ENCODE measurements around the gene SLC14A1. TPM values are rescaled to one million over a fixed set of nuclear protein-coding genes. Genes with fewer than 3 reads are reported as not detected.

SLC14A1 gene
- total and polyA plus RNA-seq, 2 experiments from 2014 or later, result 0.29 to 0.54 TPM

GRCh38 chr18:45792506-45793263 is 68.7 kb downstream of the SLC14A1 start:
- Histone ChIP-seq H3K9ac (no peak overlapping the region), H3K4me3 (no peak overlapping the region), H2AFZ (no peak overlapping the region), H3K79me2 (ENCODE audit: insufficient read depth) (no peaks in the 10 kb centered on the region), H3F3A (ENCODE audit: insufficient read depth) (peaks cover 29% of the 10 kb centered on the region), H4K20me1 (ENCODE audit: insufficient read depth) (no peaks in the 10 kb centered on the region), H3K4me1 (ENCODE audit: insufficient read depth) (peaks cover 16% of the 10 kb centered on the region), H3K9me3 (ENCODE audit: low read depth) (no peaks in the 10 kb centered on the region), H3K4me2 (ENCODE audit: unreplicated experiment) (peak overlapping the region; percentile 13), H3K36me3 (ENCODE audit: low read depth) (no peaks in the 10 kb centered on the region), H3K27me3 (replicated peaks; ENCODE audit: insufficient read depth) (no peaks in the 10 kb centered on the region), H3K27ac (peak overlapping the region; percentile 71), H3K9me2 (ENCODE audit: insufficient read depth) (no peaks in the 10 kb centered on the region)
- in situ Hi-C loops (cut with MboI), result no loop called here
- peak; percentile 25 for DNase-seq
- WGBS, 2 experiments (ENCODE audit: low coverage in 1 of 2, low lambda C conversion rate in 2 of 2, missing lambda C conversion rate in 2 of 2), result 71 to 77% methylated on average over 5 of the region's 5 CpGs
- TF ChIP-seq EZH2phosphoT487 (IDR thresholded peaks at IDR 0.05; ENCODE audit: insufficient read depth, low read depth) (no peak), EZH2 (IDR thresholded peaks at IDR 0.05; ENCODE audit: insufficient read depth, poor library complexity, severe bottlenecking) (no peak)

GRCh38 chr18:45793264-45793965 is 69.4 kb downstream of the SLC14A1 start:
- peaks cover 29% of the 10 kb centered on the region for H3F3A ChIP-seq (ENCODE audit: insufficient read depth)
- no peak overlapping the region for H2AFZ ChIP-seq
- H3K36me3 ChIP-seq (ENCODE audit: low read depth), result no peaks in the 10 kb centered on the region
- no peaks in the 10 kb centered on the region for H3K27me3 ChIP-seq (replicated peaks; ENCODE audit: insufficient read depth)
- 56 to 59% methylated on average over 4 of the region's 4 CpGs for WGBS, 2 experiments (ENCODE audit: low coverage in 1 of 2, low lambda C conversion rate in 2 of 2, missing lambda C conversion rate in 2 of 2)
- no peaks in the 10 kb centered on the region for H3K9me3 ChIP-seq (ENCODE audit: low read depth)
- in situ Hi-C loops (cut with MboI), result no loop called here
- peaks cover 16% of the 10 kb centered on the region for H3K4me1 ChIP-seq (ENCODE audit: insufficient read depth)
- H3K9ac ChIP-seq, result no peak overlapping the region
- peak overlapping the region; percentile 71 for H3K27ac ChIP-seq
- TF ChIP-seq EZH2 (IDR thresholded peaks at IDR 0.05; ENCODE audit: insufficient read depth, poor library complexity, severe bottlenecking), result no peak
- TF ChIP-seq EZH2phosphoT487 (IDR thresholded peaks at IDR 0.05; ENCODE audit: insufficient read depth, low read depth), result 0 out of 2 replicates have a peak, but pooled peaks have one; percentile 43
- H3K9me2 ChIP-seq (ENCODE audit: insufficient read depth), result no peaks in the 10 kb centered on the region
- H3K4me3 ChIP-seq, result no peak overlapping the region
- peak; percentile 94 for DNase-seq
- no peaks in the 10 kb centered on the region for H4K20me1 ChIP-seq (ENCODE audit: insufficient read depth)
- H3K4me2 ChIP-seq (ENCODE audit: unreplicated experiment), result peak overlapping the region; percentile 13
- H3K79me2 ChIP-seq (ENCODE audit: insufficient read depth), result no peaks in the 10 kb centered on the region

- H3K4me1 ChIP-seq (ENCODE audit: insufficient read depth), result peaks cover 35% of the 10 kb centered on the region
- WGBS, 2 experiments (ENCODE audit: low coverage in 1 of 2, low lambda C conversion rate in 2 of 2, missing lambda C conversion rate in 2 of 2), result 86 to 100% methylated on average over 1 of the region's 1 CpG
- no peak overlapping the region for H3K9ac ChIP-seq
- peak overlapping the region; percentile 32; the same call in 1 of the 2 replicates for H2AFZ ChIP-seq
- in situ Hi-C loops (cut with MboI), result no loop called here
- H3K79me2 ChIP-seq (ENCODE audit: insufficient read depth), result no peaks in the 10 kb centered on the region
- H3K4me3 ChIP-seq, result no peak overlapping the region
- no peaks in the 10 kb centered on the region for H3K9me3 ChIP-seq (ENCODE audit: low read depth)
- TF ChIP-seq EZH2phosphoT487 (IDR thresholded peaks at IDR 0.05; ENCODE audit: insufficient read depth, low read depth), result no peak
- no peak for TF ChIP-seq EZH2 (IDR thresholded peaks at IDR 0.05; ENCODE audit: insufficient read depth, poor library complexity, severe bottlenecking)
- peaks cover 31% of the 10 kb centered on the region for H3F3A ChIP-seq (ENCODE audit: insufficient read depth)
- no peaks in the 10 kb centered on the region for H3K27me3 ChIP-seq (replicated peaks; ENCODE audit: insufficient read depth)
- H3K36me3 ChIP-seq (ENCODE audit: low read depth), result no peaks in the 10 kb centered on the region
- no peaks in the 10 kb centered on the region for H4K20me1 ChIP-seq (ENCODE audit: insufficient read depth)
- H3K27ac ChIP-seq, result peak overlapping the region; percentile 87
- H3K4me2 ChIP-seq (ENCODE audit: unreplicated experiment), result no peak overlapping the region
- DNase-seq, result no peak
- H3K9me2 ChIP-seq (ENCODE audit: insufficient read depth), result no peaks in the 10 kb centered on the region
These were observed 77.5 kb downstream of the SLC14A1 start for GRCh38 chr18:45801416-45802004.

Small RNA genes lying within 50 kb of the gene (small RNA-seq; reads per million reads assigned to genes)
- gene AC087685.1 (ENCODE audit: low read depth, low replicate concordance), result not detected

Other genes starting within 250 kb of the SLC14A1 start
- gene SLC14A2, start 108.7 kb upstream of the SLC14A1 start, total RNA-seq (2014; rRNA removed; shearing (Covaris generic)), result 0.13 and 0.43 TPM in 2 replicates
- gene SLC14A2, start 108.7 kb upstream of the SLC14A1 start, polyA plus RNA-seq (2016; fragmentation: Nextera tagmentation; extraction: Ambion mirVana), result 0.18 TPM in 1 of 2 replicates, not detected in the other
- gene SIGLEC15, start 101.5 kb downstream of the SLC14A1 start, total RNA-seq (2014; rRNA removed; shearing (Covaris generic)), result 0.22 and 0.38 TPM in 2 replicates
- gene SIGLEC15, start 101.5 kb downstream of the SLC14A1 start, polyA plus RNA-seq (2016; fragmentation: Nextera tagmentation; extraction: Ambion mirVana), result 0.69 and 1.5 TPM in 2 replicates
- gene EPG5, start 243.1 kb downstream of the SLC14A1 start, total RNA-seq (2014; rRNA removed; shearing (Covaris generic)), result 77.7 and 77.9 TPM in 2 replicates
- 22.0 and 22.6 TPM in 2 replicates for gene EPG5, start 243.1 kb downstream of the SLC14A1 start, polyA plus RNA-seq (2016; fragmentation: Nextera tagmentation; extraction: Ambion mirVana)